NCI-H2196 treated with DMSO at 0.1 percent for 48 hours (cell line): Measurements from ENCODE around the gene MRPL50.
A peak's percentile ranks its signal among the peaks of the same experiment; 100 is the strongest.
"Not testable (repeated sequence)": the region's sequence is repeated elsewhere in the genome, so short reads cannot be mapped to it uniquely, and the experiment has no call there.

Experiments
- DNase-seq: peaks from one replicate; lab custom pipeline; 2025; ENCODE audit not compliant: unreplicated experiment; lab: John Stamatoyannopoulos, UW

Gene MRPL50

DNA sequence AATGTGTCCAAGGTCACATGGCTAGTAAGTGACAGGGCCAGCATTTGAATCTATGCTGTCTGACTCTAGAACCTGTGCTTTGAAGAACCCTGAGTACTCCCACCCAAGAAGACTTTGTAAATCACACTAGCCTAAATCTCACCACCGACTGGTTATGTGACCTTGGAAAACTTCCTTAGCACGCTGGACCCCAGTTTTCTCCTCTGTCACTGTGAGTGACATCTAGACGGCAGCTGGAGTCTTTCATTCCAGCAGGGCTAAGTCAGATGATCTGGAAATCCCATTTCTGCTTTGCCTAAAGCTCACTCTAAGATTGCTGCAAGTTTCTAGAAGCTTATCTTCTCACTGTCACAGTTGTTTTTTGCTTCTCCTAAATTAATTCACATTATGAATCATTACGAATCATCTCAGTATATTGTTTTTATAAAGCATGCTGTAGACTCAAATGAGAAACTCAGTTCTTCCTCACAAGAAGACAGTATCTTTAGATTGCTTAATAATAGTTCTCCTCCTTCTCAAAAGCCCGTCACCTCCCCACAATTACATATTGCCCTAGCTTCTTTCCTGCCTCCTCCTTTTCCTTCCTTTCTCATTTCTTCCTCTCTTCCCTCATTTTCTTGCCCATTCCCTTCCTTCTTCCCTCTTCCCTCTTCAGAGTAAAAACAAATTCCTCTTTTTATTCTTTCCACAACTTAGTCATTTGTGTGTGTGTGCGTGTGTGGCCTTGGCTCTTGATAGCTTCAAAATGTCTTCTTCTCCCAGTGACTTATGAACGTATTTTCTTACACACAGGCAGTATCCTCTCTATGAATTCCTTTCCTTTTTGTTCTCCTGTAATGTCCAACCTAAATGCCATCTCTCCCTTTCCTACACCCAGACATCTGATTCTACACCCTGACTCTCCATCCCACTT is 20.4 kb upstream of the MRPL50 start:
- DNase-seq = no peak

DNA sequence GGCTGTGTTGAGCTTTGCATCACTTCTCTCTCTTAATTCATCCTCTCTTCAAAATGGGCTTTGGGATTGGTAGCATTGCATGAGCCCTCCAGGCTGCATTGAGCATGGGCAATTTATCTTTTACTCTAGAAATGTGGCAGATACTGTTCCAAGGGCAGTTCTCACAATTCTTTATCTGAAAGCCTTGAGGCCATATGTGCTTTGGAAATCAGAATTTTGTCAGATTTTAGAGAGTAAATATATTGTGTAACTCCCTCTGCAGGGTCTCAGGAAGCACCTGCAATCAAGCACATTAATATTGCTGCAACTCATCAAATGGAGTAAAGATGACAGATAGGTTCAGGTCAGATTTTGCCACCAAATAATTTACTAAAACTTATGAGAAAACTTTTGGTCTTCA is 19.6 kb upstream of the MRPL50 start:
- no peak for DNase-seq

DNA sequence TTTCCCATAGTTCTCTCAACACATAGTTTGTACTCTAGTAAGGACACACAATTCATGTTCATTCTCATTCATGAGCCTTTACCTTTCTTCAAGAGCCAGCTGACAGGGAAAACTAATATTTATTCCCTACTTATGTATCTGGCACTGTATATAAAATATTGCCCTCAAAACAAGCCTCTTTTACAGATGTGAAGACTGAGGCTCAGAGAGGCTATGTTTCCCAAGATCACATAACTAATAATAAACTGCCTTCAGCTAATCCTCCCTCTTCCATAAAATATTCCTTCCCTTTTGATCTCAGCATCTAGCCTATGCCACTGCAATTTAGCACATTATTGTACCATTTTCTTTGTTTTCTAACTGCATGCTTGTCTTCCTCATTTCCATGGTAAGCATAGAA is 19.0 kb upstream of the MRPL50 start:
- no peak for DNase-seq

DNA sequence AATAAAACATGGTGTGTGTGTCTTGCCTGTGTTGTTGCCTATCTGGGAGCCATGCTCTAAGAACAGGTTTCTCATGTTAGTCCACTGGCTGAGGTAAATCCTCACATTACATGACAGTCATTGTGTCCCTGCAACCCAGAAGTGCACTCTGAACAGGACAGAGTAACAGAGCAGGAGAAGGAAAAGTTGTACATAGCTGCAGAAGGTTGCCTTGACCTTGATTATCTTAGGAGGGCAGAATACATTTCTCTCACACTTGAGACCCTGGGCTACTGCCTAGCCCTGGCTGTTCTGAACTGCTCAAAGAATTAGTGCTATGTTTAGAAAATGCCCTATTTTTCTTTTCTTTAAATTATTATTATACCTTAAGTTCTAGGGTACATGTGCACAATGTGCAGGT is 17.2 kb upstream of the MRPL50 start:
- no peak for DNase-seq

DNA sequence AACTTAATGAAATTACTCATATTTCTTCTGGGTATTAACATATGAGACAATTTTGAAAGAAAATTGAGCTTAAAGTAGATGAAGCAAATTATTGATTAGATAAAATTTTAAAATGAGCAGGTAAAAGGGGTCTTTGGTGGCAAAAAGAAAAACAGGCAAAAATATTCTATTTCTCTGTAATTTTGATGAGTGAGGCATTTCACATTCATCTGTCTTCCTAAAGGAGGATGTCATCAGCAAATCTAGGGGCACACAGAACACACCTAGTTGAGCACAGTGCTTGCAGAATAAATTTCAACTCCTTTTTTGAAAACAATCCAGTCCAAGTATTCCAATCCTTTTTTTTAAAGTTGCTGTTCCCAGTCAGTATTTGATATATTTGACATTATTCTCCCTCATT is 16.4 kb upstream of the MRPL50 start:
- no peak for DNase-seq

DNA sequence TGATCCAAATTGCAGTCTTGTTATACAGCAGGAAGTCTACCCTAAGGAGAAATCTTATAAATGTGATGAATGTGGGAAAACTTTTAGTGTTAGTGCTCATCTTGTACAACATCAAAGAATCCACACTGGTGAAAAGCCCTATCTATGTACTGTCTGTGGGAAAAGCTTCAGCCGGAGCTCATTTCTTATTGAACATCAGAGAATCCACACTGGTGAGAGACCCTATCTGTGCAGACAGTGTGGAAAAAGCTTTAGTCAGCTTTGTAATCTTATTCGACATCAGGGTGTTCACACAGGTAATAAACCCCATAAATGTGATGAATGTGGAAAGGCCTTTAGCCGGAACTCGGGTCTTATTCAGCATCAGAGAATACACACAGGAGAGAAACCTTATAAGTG is 10.7 kb upstream of the MRPL50 start:
- no peak for DNase-seq

DNA sequence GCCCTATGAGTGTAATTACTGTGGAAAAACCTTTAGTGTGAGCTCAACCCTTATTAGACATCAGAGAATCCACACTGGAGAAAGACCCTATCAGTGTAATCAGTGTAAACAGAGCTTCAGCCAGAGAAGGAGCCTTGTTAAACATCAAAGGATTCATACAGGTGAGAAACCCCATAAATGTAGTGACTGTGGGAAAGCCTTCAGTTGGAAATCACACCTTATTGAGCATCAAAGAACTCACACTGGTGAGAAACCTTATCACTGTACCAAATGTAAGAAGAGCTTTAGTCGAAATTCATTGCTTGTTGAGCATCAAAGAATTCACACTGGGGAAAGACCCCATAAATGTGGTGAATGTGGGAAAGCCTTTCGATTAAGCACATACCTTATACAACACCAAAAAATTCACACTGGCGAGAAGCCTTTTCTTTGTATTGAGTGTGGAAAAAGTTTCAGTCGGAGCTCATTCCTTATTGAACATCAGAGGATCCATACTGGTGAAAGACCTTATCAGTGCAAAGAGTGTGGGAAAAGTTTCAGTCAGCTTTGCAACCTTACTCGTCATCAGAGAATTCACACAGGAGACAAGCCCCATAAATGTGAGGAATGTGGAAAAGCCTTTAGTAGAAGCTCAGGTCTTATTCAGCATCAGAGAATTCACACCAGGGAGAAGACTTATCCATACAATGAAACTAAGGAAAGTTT is 10.1 kb upstream of the MRPL50 start:
- no peak for DNase-seq

DNA sequence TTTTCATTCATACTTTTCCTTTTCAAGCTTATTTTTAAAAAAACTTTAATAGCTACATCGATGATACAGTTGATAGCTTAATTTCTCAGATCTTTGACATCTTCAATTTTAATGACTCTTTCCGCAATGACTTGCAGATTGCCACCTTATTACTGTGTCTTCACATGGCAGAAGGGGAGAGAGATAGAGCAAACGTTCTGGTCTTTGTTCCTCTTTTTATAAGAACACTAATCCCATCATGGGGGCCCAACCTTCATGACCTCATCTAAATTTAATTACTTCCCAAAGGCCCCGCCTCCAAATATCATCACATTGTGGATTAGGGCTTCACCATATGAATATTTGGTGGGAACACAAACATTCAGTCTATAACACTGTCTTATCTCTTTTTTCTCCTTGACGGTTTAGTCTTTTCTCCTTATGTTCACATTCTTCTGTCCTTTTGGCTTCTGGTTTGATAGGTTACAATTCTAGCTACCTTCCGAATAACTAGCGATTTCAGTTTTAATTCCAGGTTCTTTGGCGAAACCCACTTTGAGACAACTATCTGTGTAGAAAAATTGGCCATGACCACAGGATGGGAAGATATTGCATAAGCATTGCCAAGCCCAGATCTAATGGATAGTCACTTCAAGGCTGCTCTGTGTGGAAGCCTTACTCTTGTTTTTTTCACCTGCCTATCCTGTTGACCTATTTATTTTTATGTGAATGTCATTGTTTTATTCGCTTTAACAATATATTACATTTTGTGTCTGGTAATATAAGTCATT is 5.3 kb upstream of the MRPL50 start:
- no peak for DNase-seq

DNA sequence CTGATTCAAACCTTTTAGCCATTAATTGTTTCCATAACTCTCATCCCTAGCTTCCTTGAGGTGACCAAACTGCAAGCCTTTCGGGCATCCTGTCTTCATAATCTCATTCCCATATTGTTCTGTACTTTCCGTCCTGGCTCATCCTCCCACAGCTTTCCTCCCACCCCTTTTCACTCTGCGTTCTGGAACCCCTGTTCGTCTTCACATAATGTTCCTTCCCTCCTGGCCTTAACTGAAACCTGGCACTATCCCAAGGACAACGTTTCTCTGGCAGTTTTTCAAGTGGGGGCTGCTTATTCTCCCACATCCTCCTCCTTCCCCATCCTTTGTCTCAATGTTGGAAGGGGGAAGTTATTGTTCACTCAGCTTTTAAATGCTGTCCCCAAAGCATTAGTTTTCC is 1.7 kb upstream of the MRPL50 start:
- DNase-seq = no peak

DNA sequence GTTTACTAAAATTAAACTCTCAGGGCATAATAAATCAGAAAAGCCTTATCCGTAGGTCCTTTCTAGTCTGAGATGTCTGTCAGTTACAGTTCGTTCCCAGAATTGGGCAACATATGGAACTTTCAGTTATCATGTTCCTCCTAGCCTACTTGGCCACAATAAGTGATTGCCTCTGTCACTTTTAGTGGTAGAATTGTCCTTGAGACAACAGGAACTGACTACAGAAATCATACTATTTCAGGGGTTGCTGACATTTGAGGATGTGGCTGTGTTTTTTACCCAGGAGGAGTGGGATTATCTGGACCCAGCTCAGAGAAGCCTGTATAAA is 1.2 kb upstream of the MRPL50 start:
- DNase-seq = no peak

DNA sequence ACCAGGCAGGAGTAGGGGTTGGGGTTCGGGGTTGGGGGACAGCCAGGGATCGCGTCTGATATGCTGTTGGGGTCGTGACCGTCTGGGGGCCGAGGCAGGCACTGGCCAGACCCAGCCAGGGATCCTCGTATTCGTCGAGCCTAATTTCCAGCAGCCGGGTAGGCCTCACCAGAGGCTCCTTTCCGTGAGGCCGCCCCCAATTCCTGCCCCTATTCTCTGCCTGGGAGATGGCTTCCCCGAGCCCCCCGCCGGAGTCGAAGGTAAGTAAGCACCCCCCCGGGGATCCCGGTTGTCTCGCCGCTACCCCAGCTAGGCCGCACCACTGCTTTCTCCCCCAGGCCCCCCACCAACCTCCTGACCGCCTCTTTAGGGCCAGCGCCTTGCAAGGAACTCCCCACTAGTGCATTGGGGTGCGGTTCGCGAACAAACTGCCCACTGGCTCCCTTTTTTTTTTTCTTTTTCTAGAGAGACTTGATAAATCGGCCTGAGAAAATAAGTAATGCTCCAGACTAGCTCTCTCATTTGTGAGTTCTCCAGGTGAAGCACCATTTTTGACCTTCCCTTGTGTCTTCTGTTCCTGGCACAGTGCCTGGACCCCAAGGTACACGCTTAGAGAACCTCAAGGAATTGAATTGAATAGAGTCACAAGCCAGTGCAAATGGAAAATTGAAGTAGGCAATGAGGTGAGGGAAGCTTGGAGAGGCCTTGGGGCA is 668 bp upstream of the MRPL50 start:
- DNase-seq = no peak

DNA sequence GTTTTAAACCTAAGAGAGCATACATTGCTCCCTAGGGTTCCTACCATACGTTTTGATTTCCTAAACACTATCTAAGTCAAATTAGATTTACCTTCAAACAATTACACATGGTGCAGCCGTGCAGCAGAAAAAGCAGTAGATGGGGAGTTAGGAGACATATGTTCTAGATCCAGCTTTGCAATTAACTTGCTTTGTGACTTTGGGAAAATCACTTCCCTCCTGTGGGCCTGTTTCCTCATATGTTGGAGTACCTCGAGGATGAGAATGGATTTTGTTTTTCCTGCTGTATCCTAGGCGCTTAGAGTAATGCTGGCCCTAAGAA is 711 bp downstream of the MRPL50 start:
- no peak for DNase-seq

DNA sequence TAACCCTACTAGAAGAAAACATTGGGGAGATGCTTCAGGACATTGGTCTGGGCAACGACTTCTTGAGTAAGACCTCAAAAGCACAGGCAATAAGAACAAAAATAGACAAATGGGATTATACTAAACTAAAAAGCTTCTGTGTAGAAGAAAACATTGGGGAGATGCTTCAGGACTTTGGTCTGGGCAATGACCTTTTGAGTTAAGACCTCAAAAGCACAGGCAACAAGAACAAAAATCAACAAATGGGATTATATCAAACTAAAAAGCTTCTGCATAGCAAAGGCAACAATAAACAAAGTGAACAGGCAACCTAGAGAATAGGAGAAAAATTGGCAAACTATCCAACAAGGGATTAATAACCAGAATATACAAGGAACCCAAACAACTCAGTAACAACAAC is 3.7 kb downstream of the MRPL50 start:
- no peak for DNase-seq

DNA sequence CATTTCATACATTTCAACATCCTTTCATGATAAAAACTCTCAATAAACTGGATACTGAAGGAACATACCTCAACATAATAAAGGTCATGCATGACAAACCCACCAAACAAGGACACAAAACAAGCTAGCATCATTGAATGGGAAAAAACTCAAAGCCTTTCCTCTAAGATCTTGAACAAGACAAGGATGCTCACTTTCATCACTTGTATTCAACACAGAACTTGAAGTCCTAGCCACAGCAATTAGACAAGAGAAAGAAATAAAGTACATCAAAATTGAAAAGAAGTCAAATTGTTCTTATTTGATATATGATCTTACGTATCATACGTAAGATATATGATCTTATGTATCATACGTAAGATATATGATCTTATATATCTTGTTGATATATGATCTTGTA is 5.3 kb downstream of the MRPL50 start:
- DNase-seq = no peak

DNA sequence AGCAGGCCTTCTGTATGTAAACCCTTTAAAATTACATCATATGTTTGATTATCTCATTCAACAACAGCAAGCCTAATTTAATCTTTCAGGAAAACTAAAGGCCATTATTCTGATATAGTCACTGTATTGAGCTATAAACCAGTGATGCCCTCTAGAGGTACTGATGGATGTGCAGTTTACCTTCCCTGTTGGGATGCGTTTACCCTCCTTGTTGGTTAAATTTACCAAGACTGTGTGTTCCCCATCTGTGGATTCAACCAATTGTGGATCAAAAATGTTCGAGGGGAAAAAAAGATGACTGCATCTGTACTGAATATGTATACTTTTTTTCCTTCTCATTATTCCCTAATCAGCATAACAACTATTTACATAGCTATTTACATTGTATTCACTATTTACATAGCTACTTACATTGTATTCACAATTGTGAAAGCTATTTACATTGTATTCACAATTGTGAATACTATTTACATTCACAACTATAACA is 9.9 kb downstream of the MRPL50 start:
- DNase-seq = no peak

DNA sequence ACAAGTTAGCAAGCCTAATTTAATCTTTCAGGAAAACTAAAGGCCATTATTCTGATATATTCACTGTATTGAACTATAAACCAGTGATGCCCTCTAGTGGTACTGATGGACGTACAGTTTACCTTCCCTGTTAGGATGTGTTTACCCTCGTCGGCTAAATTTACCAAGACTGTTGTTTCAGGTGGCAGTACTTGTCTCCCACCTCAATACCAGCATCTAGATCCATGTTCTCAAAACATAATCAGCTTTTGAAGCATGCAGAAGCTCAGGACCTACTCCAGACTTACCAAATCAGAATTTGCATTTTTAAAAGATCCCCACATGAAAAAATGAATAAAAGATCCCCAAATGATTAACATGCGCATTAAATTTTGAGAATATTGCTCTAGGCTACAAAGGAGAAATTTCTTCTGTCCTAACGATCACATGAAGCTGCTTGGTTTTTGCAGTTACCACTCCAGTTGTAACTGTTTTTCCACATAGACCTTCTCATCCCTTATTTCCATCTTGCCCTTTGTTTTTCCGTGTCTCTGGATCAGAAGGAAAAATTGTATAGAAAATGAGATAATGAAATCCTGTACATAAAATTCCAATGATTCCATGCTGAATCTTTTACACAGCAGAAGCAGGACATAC is 10.4 kb downstream of the MRPL50 start:
- DNase-seq = peak; percentile 71

DNA sequence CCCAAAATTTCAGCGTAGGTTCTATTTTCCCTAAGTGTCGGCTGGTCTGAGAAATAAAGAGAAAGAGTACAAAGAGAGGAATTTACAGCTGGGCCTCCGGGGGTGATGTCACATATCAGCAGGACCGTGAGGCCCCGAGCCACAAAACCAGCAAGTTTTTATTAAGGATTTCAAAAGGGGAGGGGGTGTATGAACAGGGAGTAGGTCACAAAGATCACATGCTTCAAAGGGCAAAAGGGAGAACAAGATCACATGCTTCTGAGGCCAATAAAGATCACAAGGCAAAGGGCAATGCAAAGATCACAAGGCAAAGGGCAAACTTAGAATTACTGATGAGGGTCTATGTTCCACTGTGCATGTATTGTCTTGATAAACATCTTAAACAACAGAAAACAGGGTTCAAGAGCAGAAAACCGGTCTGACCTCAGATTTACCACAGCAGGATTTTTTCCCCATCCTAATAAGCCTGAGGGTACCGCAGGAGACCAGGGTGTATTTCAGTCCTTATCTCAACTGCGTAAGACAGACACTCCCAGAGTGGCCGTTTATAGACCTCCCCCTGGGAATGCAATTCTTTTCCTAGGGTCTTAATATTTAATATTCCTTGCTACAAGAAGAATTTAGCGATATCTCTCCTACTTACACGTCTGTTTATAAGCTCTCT is 13.4 kb downstream of the MRPL50 start, which contains the start of gene BAAT:
Gene BAAT, minus strand, starts transcription at position 134 of the 664 bp plus-strand sequence. CDS start 13,602 bp downstream, outside the sequence.
- DNase-seq = not testable (repeated sequence)

DNA sequence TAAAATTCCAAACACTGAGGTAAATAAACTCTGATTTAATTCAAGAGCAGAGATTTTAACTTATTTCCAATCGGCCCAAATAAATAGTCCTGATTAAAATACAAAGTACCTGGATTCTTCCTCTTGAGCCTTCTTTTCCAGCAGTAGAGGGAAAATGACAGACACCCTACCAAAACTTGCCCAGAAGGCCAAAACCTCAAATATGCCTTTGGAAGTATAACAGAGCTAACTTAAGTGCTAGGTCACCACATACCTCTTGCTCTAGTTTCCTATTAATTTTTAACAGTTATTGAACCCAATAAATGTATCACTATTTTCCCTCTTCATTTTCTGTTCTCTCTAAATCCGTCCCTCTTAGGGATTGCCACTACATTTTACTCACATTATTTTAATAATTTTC is 15.1 kb downstream of the MRPL50 start:
- no peak for DNase-seq

DNA sequence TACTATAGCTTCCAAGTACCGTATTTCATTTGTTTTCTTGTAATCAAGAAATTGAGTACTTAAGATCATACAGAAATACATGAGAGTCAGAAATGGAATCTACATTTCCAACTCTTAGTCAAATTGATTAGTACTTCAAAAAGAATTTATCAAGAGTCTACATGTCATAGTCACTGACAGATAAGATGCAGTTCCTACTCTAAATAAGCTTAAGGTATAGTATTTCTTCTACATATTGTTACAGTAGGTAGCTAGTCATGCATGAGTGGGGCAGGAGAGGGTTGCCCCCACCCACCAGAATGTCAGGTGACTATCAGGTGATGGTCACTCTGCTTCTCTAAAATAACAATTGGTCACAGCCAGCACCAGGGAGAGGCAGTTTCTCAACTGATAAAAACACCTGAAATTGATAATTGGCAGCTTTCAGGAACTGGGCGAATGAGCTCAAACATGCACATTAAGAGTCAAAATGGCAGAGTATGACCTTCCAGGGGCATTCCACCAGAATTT is 16.5 kb downstream of the MRPL50 start:
- DNase-seq = no peak

DNA sequence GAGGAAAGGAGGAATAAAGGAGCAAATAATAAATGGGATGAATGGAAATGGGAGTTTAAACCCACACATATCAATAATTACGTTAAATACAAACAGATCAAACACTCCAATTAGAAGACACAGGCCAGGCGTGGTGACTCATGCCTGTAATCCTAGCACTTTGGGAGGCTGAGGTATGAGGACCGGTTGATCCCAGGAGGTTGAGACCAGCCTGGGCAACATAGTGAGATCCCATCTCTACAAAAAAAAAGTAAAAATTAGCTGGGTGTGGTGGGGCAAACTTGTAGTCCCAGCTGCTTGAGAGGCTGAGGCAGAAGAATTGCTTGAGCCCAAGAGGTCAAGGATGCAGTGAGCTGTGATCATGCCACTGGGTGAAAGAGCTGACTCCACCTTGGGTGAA is 17.3 kb downstream of the MRPL50 start:
- no peak for DNase-seq
